Panc1 (cell line): ENCODE results near the gene CPT1B. TPM values are rescaled to one million over a fixed set of nuclear protein-coding genes. Genes with fewer than 3 reads are reported as not detected.

ENCODE experiments used
- ATAC-seq: fragments of 200-7000 bp; cut with Tn5 transposase; 2 replicates; pipeline ENCODE4 v1.9.1; 2020; ENCODE audit warnings: mild to moderate bottlenecking, moderate library complexity
- BruUV-seq: library from RNA; stranded (reverse); fragments of 400-500 nt; replicated peaks from 2 replicates; lab custom pipeline; 2021; lab: Mats Ljungman, UMichigan
- CTCF ChIA-PET: fragments of 300-600 bp; sonication (Branson Sonifier 250); formaldehyde crosslinking; loops from one replicate; lab custom pipeline; 2022; ENCODE audit warnings: antibody characterized with exemption; lab: Charles Lee
- POLR2A ChIA-PET: fragments of 300-600 bp; sonication (Branson Sonifier 250); formaldehyde crosslinking; loops from one replicate; lab custom pipeline; 2022; ENCODE audit warnings: antibody characterized with exemption; lab: Charles Lee
- DNase-seq: peaks from one replicate; pipeline ENCODE4 v3.0.0-alpha.2; 2010; ENCODE audit warnings: low read depth, low spot score
- H3K27ac ChIP-seq: 2 replicates; pipeline ENCODE4 v1.5.1; 2011; ENCODE audit warnings: mild to moderate bottlenecking, low read length, inconsistent platforms
- H3K27me3 ChIP-seq: fragments of 200-500 bp; sonication (Bioruptor generic); 2 replicates; pipeline ENCODE4 v1.6.0; 2014; ENCODE audit warnings: low read length, inconsistent platforms; ENCODE audit not compliant: control insufficient read depth, insufficient read depth
- H3K36me3 ChIP-seq: fragments of 200-500 bp; sonication (Bioruptor generic); 2 replicates; pipeline ENCODE4 v1.5.1; 2014; ENCODE audit warnings: inconsistent platforms, mild to moderate bottlenecking, low read length, moderate library complexity; ENCODE audit not compliant: control insufficient read depth, insufficient read depth
- H3K4me1 ChIP-seq: 2 replicates; pipeline ENCODE4 v1.5.1; 2011; ENCODE audit warnings: inconsistent platforms, mild to moderate bottlenecking, low read length, moderate library complexity; ENCODE audit not compliant: control insufficient read depth, insufficient read depth
- H3K4me3 ChIP-seq, 2 experiments: 2 replicates each; pipeline ENCODE4 v1.5.1; 2011 to 2012; ENCODE audit warnings: low read depth in 2 of 2, low read length in 2 of 2, mild to moderate bottlenecking in 2 of 2, inconsistent platforms in 1 of 2, moderate library complexity in 1 of 2
- H3K9me3 ChIP-seq: fragments of 200-500 bp; sonication (Bioruptor generic); 2 replicates; pipeline ENCODE4 v1.5.1; 2014; ENCODE audit warnings: low read depth, mild to moderate bottlenecking, inconsistent platforms, low read length, moderate library complexity; ENCODE audit not compliant: control insufficient read depth, insufficient read depth
- POLR2AphosphoS5 ChIP-seq: IDR thresholded peaks from 2 replicates; pipeline ENCODE4 v1.6.1; 2012; ENCODE audit warnings: mild to moderate bottlenecking, low read depth, low read length, moderate library complexity
- REST ChIP-seq, 2 experiments: IDR thresholded peaks; 2 replicates each; pipeline ENCODE4 v1.6.1; 2011 to 2012; ENCODE audit warnings: low read depth in 2 of 2, control low read depth in 1 of 2, low read length in 1 of 2, mild to moderate bottlenecking in 1 of 2, moderate library complexity in 1 of 2; ENCODE audit not compliant: insufficient read depth in 1 of 2
- SIN3A ChIP-seq: IDR thresholded peaks from 2 replicates; pipeline ENCODE4 v1.6.1; 2012; ENCODE audit warnings: low read depth, mild to moderate bottlenecking, low read length, moderate library complexity, borderline replicate concordance; ENCODE audit not compliant: insufficient read depth
- TCF7L2 ChIP-seq: IDR thresholded peaks from 2 replicates; pipeline ENCODE4 v1.6.1; 2011; ENCODE audit warnings: mild to moderate bottlenecking, low read depth, low read length, inconsistent platforms
- in situ Hi-C: cut with HindIII; loops from 2 replicates; pipeline ENCODE4 v1.10.0; 2016; ENCODE audit warnings: low sequenced_read_pairs, low pct_unique_long_range_greater_than_20kb
- intact Hi-C: fragments of 100-400 bp; cut with micrococcal nuclease; formaldehyde crosslinking; loops from one replicate; pipeline ENCODE4 v1.10.0; 2022; ENCODE audit not compliant: unreplicated experiment
- total RNA-seq: library from RNA; stranded (reverse); gene quantifications from one replicate; pipeline ENCODE4 v1.2.1, GENCODE V29; 2021; ENCODE audit not compliant: unreplicated experiment
- TF ChIP-seq, protein P1 (sequence below): fragments of 450-650 bp; IDR thresholded peaks from 2 replicates; pipeline ENCODE4 v1.5.1; 2017; ENCODE audit warnings: mild to moderate bottlenecking

CPT1B gene
- total RNA-seq, 1 experiment from 2014 or later, result 18.4 TPM

DNA sequence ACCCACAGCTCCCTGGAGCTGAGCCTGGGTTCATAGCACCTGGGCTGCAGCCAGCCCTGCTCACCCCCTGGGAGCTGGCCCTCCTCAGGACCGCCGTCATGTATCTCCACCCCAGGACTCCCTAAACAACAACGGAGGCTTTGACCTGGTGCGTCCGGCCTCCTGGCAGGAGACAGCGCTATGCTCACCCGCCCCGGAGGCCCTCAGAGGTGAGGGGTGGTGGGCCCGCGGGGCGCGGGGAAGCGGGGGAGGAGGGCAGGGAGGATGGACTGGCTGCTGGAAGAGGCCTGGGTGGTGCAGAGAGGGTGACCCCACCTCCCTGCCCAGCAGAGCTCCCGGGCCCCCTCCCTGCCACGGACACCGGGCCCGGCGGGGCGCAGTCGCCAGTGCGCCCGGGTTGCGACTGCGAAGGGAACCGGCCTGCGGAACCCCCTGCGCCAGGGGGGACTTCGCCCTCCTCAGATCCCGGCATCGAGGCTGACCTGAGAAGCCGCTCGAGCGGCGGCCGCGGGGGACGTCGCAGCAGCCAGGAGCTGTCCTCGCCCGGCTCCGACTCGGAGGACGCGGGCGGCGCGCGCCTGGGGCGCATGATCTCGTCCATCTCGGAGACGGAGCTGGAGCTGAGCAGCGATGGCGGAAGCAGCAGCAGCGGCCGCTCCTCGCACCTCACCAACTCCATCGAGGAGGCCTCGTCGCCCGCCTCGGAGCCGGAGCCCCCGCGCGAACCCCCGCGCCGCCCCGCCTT, 25.5 kb upstream of the CPT1B start:
- Histone ChIP-seq H3K9me3 (no peaks in the 10 kb centered on the region), H3K27me3 (no peaks in the 10 kb centered on the region), H3K4me3 (no peak overlapping the region), H3K27ac (no peak overlapping the region), H3K4me1 (peaks cover 3% of the 10 kb centered on the region; the same call in 1 of the 2 replicates), H3K36me3 (no peaks in the 10 kb centered on the region)
- BruUV-seq, result no TSS peak
- intact Hi-C loops, result no loop called here
- TF ChIP-seq TCF7L2 (no peak), POLR2AphosphoS5 (no peak), SIN3A (no peak), REST (IDR thresholded peaks at IDR 0.05; ENCODE audit: insufficient read depth in 1 of 2, low read depth in 2 of 2, low read length in 1 of 2) (no peak)
- TF ChIP-seq, protein P1, sequence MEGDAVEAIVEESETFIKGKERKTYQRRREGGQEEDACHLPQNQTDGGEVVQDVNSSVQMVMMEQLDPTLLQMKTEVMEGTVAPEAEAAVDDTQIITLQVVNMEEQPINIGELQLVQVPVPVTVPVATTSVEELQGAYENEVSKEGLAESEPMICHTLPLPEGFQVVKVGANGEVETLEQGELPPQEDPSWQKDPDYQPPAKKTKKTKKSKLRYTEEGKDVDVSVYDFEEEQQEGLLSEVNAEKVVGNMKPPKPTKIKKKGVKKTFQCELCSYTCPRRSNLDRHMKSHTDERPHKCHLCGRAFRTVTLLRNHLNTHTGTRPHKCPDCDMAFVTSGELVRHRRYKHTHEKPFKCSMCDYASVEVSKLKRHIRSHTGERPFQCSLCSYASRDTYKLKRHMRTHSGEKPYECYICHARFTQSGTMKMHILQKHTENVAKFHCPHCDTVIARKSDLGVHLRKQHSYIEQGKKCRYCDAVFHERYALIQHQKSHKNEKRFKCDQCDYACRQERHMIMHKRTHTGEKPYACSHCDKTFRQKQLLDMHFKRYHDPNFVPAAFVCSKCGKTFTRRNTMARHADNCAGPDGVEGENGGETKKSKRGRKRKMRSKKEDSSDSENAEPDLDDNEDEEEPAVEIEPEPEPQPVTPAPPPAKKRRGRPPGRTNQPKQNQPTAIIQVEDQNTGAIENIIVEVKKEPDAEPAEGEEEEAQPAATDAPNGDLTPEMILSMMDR, result no peak
- DNase-seq (no peak), ATAC-seq (no peak)
- in situ Hi-C loops, result no loop called here
- ChIA-PET CTCF (interaction anchor here (0.6 kb wide), 1 partner anchor 387 kb away, joined by 3 read pairs; no protein-coding TSS in a partner anchor), POLR2A (no interaction called here)

- CTCF ChIA-PET, result no interaction called here
- no peak for TF ChIP-seq TCF7L2
- no peak for TF ChIP-seq POLR2AphosphoS5
- no peak for TF ChIP-seq SIN3A
- TF ChIP-seq REST (IDR thresholded peaks at IDR 0.05; ENCODE audit: insufficient read depth in 1 of 2, low read depth in 2 of 2, low read length in 1 of 2), result no peak
- TF ChIP-seq, protein P1, result no peak
- H3K4me3 ChIP-seq, result no peak overlapping the region
- no peak overlapping the region for H3K27ac ChIP-seq
- peaks cover 3% of the 10 kb centered on the region; the same call in 1 of the 2 replicates for H3K4me1 ChIP-seq
- in situ Hi-C loops, result no loop called here
- TSS peak; percentile 75 for BruUV-seq
- H3K9me3 ChIP-seq, result no peaks in the 10 kb centered on the region
- no peaks in the 10 kb centered on the region for H3K36me3 ChIP-seq
- no peak for ATAC-seq
- intact Hi-C loops, result no loop called here
- no peak for DNase-seq
- POLR2A ChIA-PET, result no interaction called here
- H3K27me3 ChIP-seq, result no peaks in the 10 kb centered on the region
These were observed 24.1 kb upstream of the CPT1B start for GRCh38 chr22:50602338-50602700.
